ENCODE data around the gene CCDC127. TPM values are rescaled to one million over a fixed set of nuclear protein-coding genes. Genes with fewer than 3 reads are reported as not detected.
"Not testable (repeated sequence)": the region's sequence is repeated elsewhere in the genome, so short reads cannot be mapped to it uniquely, and the experiment has no call there.

CCDC127 gene
- total RNA-seq, 1 donor from 2014 or later, result 6.3 TPM

GRCh38 chr5:235527-235926 is 17.6 kb upstream of the CCDC127 start:
- not testable (repeated sequence) for H3K9ac ChIP-seq (ENCODE audit: low read depth in 1 of 3, low read length in 3 of 3); H3K9me3 ChIP-seq (ENCODE audit: control insufficient read depth in 3 of 3, low read length in 3 of 3); H3K4me1 ChIP-seq (ENCODE audit: control insufficient read depth in 3 of 3, insufficient read depth in 3 of 3, low read length in 3 of 3); H3K4me3 ChIP-seq (ENCODE audit: low read length in 3 of 3); H3K27me3 ChIP-seq (ENCODE audit: control insufficient read depth in 3 of 3, insufficient read depth in 3 of 3, low read length in 3 of 3); H3K27ac ChIP-seq (ENCODE audit: low read depth, low read length)
- H3K36me3 ChIP-seq (ENCODE audit: control insufficient read depth in 3 of 3, insufficient read depth in 3 of 3, low read length in 3 of 3), result peaks cover 56 to 60% (median 57%) of the 10 kb centered on the region in 3 donors

DNA sequence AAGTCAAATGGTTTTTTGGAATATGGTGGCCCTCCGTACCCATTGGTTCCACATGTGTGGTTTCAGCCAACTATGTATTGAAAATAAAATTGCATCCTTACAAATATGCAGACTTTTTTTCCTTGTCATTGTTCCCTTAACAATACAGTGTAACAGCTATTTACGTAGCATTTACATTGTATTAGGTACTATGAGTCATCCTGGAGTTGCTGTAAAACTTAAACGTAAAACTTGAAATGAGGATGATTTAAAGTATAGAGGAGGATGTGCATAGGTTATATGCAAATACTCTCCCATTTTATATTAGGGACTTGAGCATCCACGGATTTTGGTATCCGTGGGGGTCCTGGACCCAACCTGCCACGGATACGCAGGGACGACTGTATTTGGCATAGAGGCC is 16.5 kb upstream of the CCDC127 start:
- Histone ChIP-seq H3K9me3 (ENCODE audit: control insufficient read depth in 3 of 3, low read length in 3 of 3) (no peaks in the 10 kb centered on the region), H3K36me3 (ENCODE audit: control insufficient read depth in 3 of 3, insufficient read depth in 3 of 3, low read length in 3 of 3) (peaks cover 57 to 64% (median 59%) of the 10 kb centered on the region in 3 donors), H3K9ac (ENCODE audit: low read depth in 1 of 3, low read length in 3 of 3) (no peak overlapping the region), H3K27me3 (ENCODE audit: control insufficient read depth in 3 of 3, insufficient read depth in 3 of 3, low read length in 3 of 3) (no peaks in the 10 kb centered on the region), H3K4me1 (ENCODE audit: control insufficient read depth in 3 of 3, insufficient read depth in 3 of 3, low read length in 3 of 3) (no peaks in the 10 kb centered on the region), H3K4me3 (ENCODE audit: low read length in 3 of 3) (no peak overlapping the region), H3K27ac (ENCODE audit: low read depth, low read length) (no peak overlapping the region)

- not testable (repeated sequence) for H3K27ac ChIP-seq (ENCODE audit: low read depth, low read length); H3K4me3 ChIP-seq (ENCODE audit: low read length in 3 of 3); H3K27me3 ChIP-seq (ENCODE audit: control insufficient read depth in 3 of 3, insufficient read depth in 3 of 3, low read length in 3 of 3); H3K9ac ChIP-seq (ENCODE audit: low read depth in 1 of 3, low read length in 3 of 3); H3K9me3 ChIP-seq (ENCODE audit: control insufficient read depth in 3 of 3, low read length in 3 of 3); H3K4me1 ChIP-seq (ENCODE audit: control insufficient read depth in 3 of 3, insufficient read depth in 3 of 3, low read length in 3 of 3)
- peaks cover 64 to 73% (median 64%) of the 10 kb centered on the region in 3 donors for H3K36me3 ChIP-seq (ENCODE audit: control insufficient read depth in 3 of 3, insufficient read depth in 3 of 3, low read length in 3 of 3)
Observed at GRCh38 chr5:233426-233825, 15.5 kb upstream of the CCDC127 start.

GRCh38 chr5:231661-232060 is 13.7 kb upstream of the CCDC127 start:
- H3K9ac ChIP-seq (ENCODE audit: low read depth in 1 of 3, low read length in 3 of 3), result no peak overlapping the region
- H3K4me1 ChIP-seq (ENCODE audit: control insufficient read depth in 3 of 3, insufficient read depth in 3 of 3, low read length in 3 of 3), result no peaks in the 10 kb centered on the region
- no peak overlapping the region for H3K27ac ChIP-seq (ENCODE audit: low read depth, low read length)
- no peaks in the 10 kb centered on the region for H3K9me3 ChIP-seq (ENCODE audit: control insufficient read depth in 3 of 3, low read length in 3 of 3)
- peaks cover 72 to 80% (median 76%) of the 10 kb centered on the region in 3 donors for H3K36me3 ChIP-seq (ENCODE audit: control insufficient read depth in 3 of 3, insufficient read depth in 3 of 3, low read length in 3 of 3)
- H3K4me3 ChIP-seq (ENCODE audit: low read length in 3 of 3), result no peak overlapping the region
- no peaks in the 10 kb centered on the region for H3K27me3 ChIP-seq (ENCODE audit: control insufficient read depth in 3 of 3, insufficient read depth in 3 of 3, low read length in 3 of 3)

DNA sequence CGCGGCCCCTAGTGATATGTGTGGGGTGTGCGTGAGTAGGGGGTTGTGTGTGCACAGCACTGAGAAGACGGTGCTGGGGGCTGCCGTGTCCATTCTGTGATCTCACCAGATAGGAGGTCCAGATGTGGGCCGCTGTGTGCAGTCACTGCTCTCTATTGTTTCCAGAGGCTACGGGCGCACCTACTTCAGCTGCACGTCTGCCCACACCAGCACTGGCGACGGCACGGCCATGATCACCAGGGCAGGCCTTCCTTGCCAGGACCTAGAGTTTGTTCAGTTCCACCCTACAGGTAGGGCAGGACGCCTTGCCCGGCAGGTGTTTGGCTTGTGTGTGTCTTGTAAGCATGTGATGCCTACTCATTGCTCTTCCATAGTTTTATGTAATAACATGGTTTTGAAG is 12.8 kb upstream of the CCDC127 start:
- Histone ChIP-seq H3K27me3 (ENCODE audit: control insufficient read depth in 3 of 3, insufficient read depth in 3 of 3, low read length in 3 of 3) (no peaks in the 10 kb centered on the region), H3K9me3 (ENCODE audit: control insufficient read depth in 3 of 3, low read length in 3 of 3) (no peaks in the 10 kb centered on the region), H3K4me1 (ENCODE audit: control insufficient read depth in 3 of 3, insufficient read depth in 3 of 3, low read length in 3 of 3) (no peaks in the 10 kb centered on the region), H3K4me3 (ENCODE audit: low read length in 3 of 3) (no peak overlapping the region), H3K27ac (ENCODE audit: low read depth, low read length) (no peak overlapping the region), H3K9ac (ENCODE audit: low read depth in 1 of 3, low read length in 3 of 3) (no peak overlapping the region), H3K36me3 (ENCODE audit: control insufficient read depth in 3 of 3, insufficient read depth in 3 of 3, low read length in 3 of 3) (peaks cover 75 to 83% (median 81%) of the 10 kb centered on the region in 3 donors)

DNA sequence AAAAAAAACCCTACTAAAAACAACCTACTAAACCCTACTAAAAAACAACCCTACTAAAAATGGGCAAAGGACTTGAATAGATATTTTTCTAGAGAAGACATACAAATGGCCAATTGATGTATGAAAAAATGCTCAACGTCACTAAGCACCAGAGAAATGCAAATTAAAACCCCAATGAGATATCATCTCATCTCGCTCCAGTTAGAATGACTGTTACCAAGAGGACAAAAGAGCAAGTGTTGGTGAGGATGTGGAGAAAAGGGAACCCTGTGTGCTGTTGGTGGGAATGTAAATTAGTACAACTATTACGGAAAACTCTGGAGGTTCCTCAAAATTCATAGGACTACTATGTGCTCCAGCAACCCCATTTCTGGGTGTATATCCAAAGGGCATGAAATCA is 10.9 kb upstream of the CCDC127 start:
- Histone ChIP-seq H3K4me3 (ENCODE audit: low read length in 3 of 3) (no peak overlapping the region), H3K27me3 (ENCODE audit: control insufficient read depth in 3 of 3, insufficient read depth in 3 of 3, low read length in 3 of 3) (no peaks in the 10 kb centered on the region), H3K9me3 (ENCODE audit: control insufficient read depth in 3 of 3, low read length in 3 of 3) (no peaks in the 10 kb centered on the region), H3K9ac (ENCODE audit: low read depth in 1 of 3, low read length in 3 of 3) (no peak overlapping the region), H3K36me3 (ENCODE audit: control insufficient read depth in 3 of 3, insufficient read depth in 3 of 3, low read length in 3 of 3) (peaks cover 78 to 83% (median 82%) of the 10 kb centered on the region in 3 donors), H3K4me1 (ENCODE audit: control insufficient read depth in 3 of 3, insufficient read depth in 3 of 3, low read length in 3 of 3) (no peaks in the 10 kb centered on the region), H3K27ac (ENCODE audit: low read depth, low read length) (no peak overlapping the region)

DNA sequence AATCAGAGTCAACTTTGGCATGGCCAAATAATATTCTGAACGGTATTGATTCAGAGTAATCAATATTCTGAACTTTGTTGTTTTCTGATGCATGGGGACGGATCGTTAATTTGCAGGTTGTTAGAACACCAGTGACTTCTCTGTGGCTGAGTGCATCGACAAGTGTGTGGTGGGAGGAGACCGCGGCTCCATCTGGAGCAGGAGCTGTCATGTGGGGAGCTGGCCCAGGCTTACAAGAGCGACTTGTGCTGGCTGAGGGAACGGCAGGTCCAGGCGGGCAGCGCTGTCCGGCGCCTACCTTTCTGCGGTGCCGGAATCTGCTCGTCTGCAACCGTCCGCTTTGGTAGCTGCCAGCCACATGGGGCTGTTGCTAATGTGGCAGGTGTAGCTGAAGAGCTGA is 9.4 kb upstream of the CCDC127 start:
- H3K27me3 ChIP-seq (ENCODE audit: control insufficient read depth in 3 of 3, insufficient read depth in 3 of 3, low read length in 3 of 3); H3K4me3 ChIP-seq (ENCODE audit: low read length in 3 of 3); H3K9me3 ChIP-seq (ENCODE audit: control insufficient read depth in 3 of 3, low read length in 3 of 3); H3K9ac ChIP-seq (ENCODE audit: low read depth in 1 of 3, low read length in 3 of 3); H3K27ac ChIP-seq (ENCODE audit: low read depth, low read length); H3K4me1 ChIP-seq (ENCODE audit: control insufficient read depth in 3 of 3, insufficient read depth in 3 of 3, low read length in 3 of 3): not testable (repeated sequence)
- H3K36me3 ChIP-seq (ENCODE audit: control insufficient read depth in 3 of 3, insufficient read depth in 3 of 3, low read length in 3 of 3), result peaks cover 68 to 77% (median 70%) of the 10 kb centered on the region in 3 donors

DNA sequence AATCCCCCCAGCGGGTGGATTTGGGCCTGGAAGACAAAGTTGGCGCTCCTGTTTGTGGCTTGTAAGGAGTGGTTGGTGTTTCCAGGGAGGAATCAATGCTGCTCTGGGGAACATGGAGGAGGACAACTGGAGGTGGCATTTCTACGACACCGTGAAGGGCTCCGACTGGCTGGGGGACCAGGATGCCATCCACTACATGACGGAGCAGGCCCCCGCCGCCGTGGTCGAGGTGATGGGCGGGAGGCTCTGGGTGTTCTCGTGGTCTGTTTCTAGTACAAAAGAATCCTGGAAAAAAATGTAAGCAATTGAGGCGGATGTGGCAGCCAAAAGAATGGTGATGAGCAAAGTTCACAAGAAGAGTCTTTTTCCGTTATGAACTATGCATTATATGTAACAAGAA is 7.4 kb upstream of the CCDC127 start:
- Histone ChIP-seq H3K36me3 (ENCODE audit: control insufficient read depth in 3 of 3, insufficient read depth in 3 of 3, low read length in 3 of 3) (peaks cover 52 to 59% (median 55%) of the 10 kb centered on the region in 3 donors), H3K9me3 (ENCODE audit: control insufficient read depth in 3 of 3, low read length in 3 of 3) (no peaks in the 10 kb centered on the region), H3K9ac (ENCODE audit: low read depth in 1 of 3, low read length in 3 of 3) (no peak overlapping the region)

DNA sequence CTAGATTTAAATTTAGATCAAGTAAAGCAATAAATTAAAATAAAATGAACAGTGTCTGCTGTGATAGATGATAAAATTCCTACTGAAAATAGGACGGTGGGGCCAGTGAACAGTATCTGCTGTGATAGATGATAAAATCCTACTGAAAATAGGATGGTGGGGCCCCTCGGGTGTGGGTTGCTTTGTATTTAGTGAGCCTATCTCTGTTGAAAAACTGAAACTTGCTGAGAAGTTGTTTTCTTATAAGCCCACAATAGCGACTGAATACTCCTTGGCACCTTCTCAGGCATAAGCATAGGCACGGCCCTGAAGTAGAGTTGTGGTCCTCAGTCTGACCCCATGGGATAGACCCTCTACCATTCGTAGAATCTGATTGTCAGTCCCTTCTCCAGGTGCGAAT is 5.8 kb upstream of the CCDC127 start:
- Histone ChIP-seq H3K4me3 (ENCODE audit: low read length in 3 of 3) (no peak overlapping the region), H3K27ac (ENCODE audit: low read depth, low read length) (no peak overlapping the region), H3K9me3 (ENCODE audit: control insufficient read depth in 3 of 3, low read length in 3 of 3) (no peaks in the 10 kb centered on the region), H3K36me3 (ENCODE audit: control insufficient read depth in 3 of 3, insufficient read depth in 3 of 3, low read length in 3 of 3) (peaks cover 40 to 44% (median 42%) of the 10 kb centered on the region in 3 donors), H3K4me1 (ENCODE audit: control insufficient read depth in 3 of 3, insufficient read depth in 3 of 3, low read length in 3 of 3) (peaks cover 14 to 31% (median 24%) of the 10 kb centered on the region in 3 donors), H3K27me3 (ENCODE audit: control insufficient read depth in 3 of 3, insufficient read depth in 3 of 3, low read length in 3 of 3) (no peaks in the 10 kb centered on the region), H3K9ac (ENCODE audit: low read depth in 1 of 3, low read length in 3 of 3) (no peak overlapping the region)

More for the DNA sequence above, 7.4 kb upstream of the CCDC127 start:
- no peaks in the 10 kb centered on the region for H3K27me3 ChIP-seq (ENCODE audit: control insufficient read depth in 3 of 3, insufficient read depth in 3 of 3, low read length in 3 of 3)
- H3K4me1 ChIP-seq (ENCODE audit: control insufficient read depth in 3 of 3, insufficient read depth in 3 of 3, low read length in 3 of 3), result peaks cover 7 to 18% (median 13%) of the 10 kb centered on the region in 3 donors
- H3K27ac ChIP-seq (ENCODE audit: low read depth, low read length), result no peak overlapping the region
- H3K4me3 ChIP-seq (ENCODE audit: low read length in 3 of 3), result no peak overlapping the region

DNA sequence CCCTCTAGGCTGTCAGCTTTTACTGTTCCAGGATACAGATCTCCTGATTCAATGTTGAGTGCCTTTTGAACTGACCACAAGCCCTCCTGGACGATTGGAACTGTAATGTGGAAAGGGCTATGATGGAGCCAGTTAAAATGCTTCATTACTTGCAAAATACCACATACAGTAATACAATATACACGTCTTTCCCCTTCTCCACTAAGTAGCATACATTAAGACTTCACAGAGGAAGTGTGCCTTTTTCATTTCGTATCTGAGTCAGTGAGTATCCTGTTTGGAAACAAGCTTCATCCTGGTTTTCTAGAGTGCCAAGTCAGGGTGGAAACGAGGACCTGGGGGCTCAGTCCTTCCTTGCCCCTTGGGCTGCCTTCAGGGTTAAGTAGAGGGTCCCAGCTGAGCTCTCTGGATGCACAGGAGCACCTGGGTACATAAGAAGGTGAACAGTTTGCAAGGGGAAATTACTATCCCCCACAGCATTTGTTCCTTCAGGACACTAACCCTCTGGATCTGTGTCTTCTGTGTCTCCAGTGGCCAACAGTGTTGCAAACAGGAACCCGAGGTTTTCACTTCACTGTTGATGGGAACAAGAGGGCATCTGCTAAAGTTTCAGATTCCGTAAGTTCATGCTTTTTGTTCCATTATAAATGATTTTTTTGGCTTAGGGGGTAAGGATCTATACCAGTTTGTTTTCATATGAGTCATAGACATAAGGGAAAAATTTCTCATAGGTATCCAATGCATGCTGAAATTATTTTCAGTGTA is 5.2 kb upstream of the CCDC127 start:
- peaks cover 14 to 31% (median 24%) of the 10 kb centered on the region in 3 donors for H3K4me1 ChIP-seq (ENCODE audit: control insufficient read depth in 3 of 3, insufficient read depth in 3 of 3, low read length in 3 of 3)
- not testable (repeated sequence) for H3K27me3 ChIP-seq (ENCODE audit: control insufficient read depth in 3 of 3, insufficient read depth in 3 of 3, low read length in 3 of 3); H3K27ac ChIP-seq (ENCODE audit: low read depth, low read length); H3K4me3 ChIP-seq (ENCODE audit: low read length in 3 of 3); H3K9me3 ChIP-seq (ENCODE audit: control insufficient read depth in 3 of 3, low read length in 3 of 3)
- peaks cover 33 to 38% (median 38%) of the 10 kb centered on the region in 3 donors for H3K36me3 ChIP-seq (ENCODE audit: control insufficient read depth in 3 of 3, insufficient read depth in 3 of 3, low read length in 3 of 3)
- H3K9ac ChIP-seq (ENCODE audit: low read depth in 1 of 3, low read length in 3 of 3), result peak overlapping the region in 1 of 3 donors; percentile 25

Data from skeletal muscle tissue (tissue), 4 donors.